Progenitor cell of endocrine pancreas (in vitro differentiated cells): ENCODE results near the gene RASSF1. TPM values are rescaled to one million over a fixed set of nuclear protein-coding genes. Genes with fewer than 3 reads are reported as not detected.
A peak's percentile ranks its signal among the peaks of the same experiment; 100 is the strongest.

Experiments
- DNase-seq: peaks from one replicate; pipeline ENCODE4 v3.0.0; 2021; ENCODE audit warnings: low spot score; ENCODE audit not compliant: unreplicated experiment
- H3K27ac Mint-ChIP-seq: 2 replicates; pipeline ENCODE4 v1.8.0; 2021; ENCODE audit warnings: mild to moderate bottlenecking, moderate library complexity, mixed read lengths
- H3K27me3 Mint-ChIP-seq: 2 replicates; pipeline ENCODE4 v1.8.0; 2021; ENCODE audit warnings: mixed read lengths
- H3K36me3 Mint-ChIP-seq: 2 replicates; pipeline ENCODE4 v1.8.0; 2022; ENCODE audit warnings: mixed read lengths; ENCODE audit not compliant: insufficient read depth
- H3K4me1 Mint-ChIP-seq: 2 replicates; pipeline ENCODE4 v1.8.0; 2021; ENCODE audit warnings: low read depth, mixed read lengths
- H3K4me3 Mint-ChIP-seq: 2 replicates; pipeline ENCODE4 v1.8.0; 2021; ENCODE audit warnings: low read depth, mild to moderate bottlenecking, moderate library complexity, mixed read lengths
- H3K9me3 Mint-ChIP-seq: 2 replicates; pipeline ENCODE4 v1.8.0; 2021; ENCODE audit warnings: low read depth, mixed read lengths
- long read RNA-seq: library from polyadenylated mRNA; unstranded; transcript quantifications from one replicate; pipeline ENCODE4 v2.0.0, GENCODE V29; 2020
- total RNA-seq: library from RNA; stranded (reverse); gene quantifications from 2 replicates; pipeline ENCODE4 v1.2.1, GENCODE V29; 2021
- TF ChIP-seq, protein P1 (sequence below): fragments of 200-600 bp; sonication (generic); IDR thresholded peaks from one replicate; pipeline ENCODE4 v1.5.0; 2021; ENCODE audit warnings: antibody characterized with exemption, mild to moderate bottlenecking; ENCODE audit not compliant: unreplicated experiment

Gene RASSF1, protein sequence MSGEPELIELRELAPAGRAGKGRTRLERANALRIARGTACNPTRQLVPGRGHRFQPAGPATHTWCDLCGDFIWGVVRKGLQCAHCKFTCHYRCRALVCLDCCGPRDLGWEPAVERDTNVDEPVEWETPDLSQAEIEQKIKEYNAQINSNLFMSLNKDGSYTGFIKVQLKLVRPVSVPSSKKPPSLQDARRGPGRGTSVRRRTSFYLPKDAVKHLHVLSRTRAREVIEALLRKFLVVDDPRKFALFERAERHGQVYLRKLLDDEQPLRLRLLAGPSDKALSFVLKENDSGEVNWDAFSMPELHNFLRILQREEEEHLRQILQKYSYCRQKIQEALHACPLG
- 11.7 and 13.9 TPM in 2 replicates for total RNA-seq
- long read RNA-seq, transcript RASSF1-201 (5 exons, 1,757 nt): major isoform, 52 of 55 reads
- long read RNA-seq, partial matches to known transcripts: 2 of 55 reads
- long read RNA-seq, other reads (novel, unspliced or antisense): 1 of 55 reads

DNA sequence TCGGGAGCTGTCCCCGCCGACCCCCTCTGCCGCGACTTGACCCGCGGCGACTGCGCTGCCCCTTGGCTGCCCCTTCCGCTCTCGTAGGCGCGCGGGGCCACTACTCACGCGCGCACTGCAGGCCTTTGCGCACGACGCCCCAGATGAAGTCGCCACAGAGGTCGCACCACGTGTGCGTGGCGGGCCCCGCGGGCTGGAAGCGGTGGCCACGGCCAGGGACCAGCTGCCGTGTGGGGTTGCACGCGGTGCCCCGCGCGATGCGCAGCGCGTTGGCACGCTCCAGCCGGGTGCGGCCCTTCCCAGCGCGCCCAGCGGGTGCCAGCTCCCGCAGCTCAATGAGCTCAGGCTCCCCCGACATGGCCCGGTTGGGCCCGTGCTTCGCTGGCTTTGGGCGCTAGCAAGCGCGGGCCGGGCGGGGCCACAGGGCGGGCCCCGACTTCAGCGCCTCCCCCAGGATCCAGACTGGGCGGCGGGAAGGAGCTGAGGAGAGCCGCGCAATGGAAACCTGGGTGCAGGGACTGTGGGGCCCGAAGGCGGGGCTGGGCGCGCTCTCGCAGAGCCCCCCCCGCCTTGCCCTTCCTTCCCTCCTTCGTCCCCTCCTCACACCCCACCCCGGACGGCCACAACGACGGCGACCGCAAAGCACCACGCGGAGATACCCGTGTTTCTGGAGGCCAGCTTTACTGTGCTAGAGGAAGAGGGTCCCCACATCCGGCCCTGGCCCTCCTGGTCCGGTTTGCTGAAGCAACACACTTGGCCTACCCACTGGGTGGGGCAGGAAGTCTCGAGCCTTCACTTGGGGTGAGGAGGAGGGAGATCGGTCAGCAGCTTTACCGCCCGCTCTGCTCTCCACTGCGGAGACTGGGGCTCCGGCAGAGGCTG, at the start of gene RASSF1:
TSS of gene RASSF1 (minus strand) at position 389 of the 882 bp plus-strand sequence. CDS start at position 358, 31 bp downstream.
- Mint-ChIP-seq H3K27me3 (peaks cover 59% of the 10 kb centered on the region), H3K36me3 (no peaks in the 10 kb centered on the region), H3K27ac (no peak within 1 kb of the TSS), H3K9me3 (no peaks in the 10 kb centered on the region), H3K4me3 (peak within 1 kb of the TSS; percentile 93), H3K4me1 (peaks cover 15% of the 10 kb centered on the region)
- no peak for DNase-seq
- TF ChIP-seq, protein P1, sequence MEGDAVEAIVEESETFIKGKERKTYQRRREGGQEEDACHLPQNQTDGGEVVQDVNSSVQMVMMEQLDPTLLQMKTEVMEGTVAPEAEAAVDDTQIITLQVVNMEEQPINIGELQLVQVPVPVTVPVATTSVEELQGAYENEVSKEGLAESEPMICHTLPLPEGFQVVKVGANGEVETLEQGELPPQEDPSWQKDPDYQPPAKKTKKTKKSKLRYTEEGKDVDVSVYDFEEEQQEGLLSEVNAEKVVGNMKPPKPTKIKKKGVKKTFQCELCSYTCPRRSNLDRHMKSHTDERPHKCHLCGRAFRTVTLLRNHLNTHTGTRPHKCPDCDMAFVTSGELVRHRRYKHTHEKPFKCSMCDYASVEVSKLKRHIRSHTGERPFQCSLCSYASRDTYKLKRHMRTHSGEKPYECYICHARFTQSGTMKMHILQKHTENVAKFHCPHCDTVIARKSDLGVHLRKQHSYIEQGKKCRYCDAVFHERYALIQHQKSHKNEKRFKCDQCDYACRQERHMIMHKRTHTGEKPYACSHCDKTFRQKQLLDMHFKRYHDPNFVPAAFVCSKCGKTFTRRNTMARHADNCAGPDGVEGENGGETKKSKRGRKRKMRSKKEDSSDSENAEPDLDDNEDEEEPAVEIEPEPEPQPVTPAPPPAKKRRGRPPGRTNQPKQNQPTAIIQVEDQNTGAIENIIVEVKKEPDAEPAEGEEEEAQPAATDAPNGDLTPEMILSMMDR: no peak

DNA sequence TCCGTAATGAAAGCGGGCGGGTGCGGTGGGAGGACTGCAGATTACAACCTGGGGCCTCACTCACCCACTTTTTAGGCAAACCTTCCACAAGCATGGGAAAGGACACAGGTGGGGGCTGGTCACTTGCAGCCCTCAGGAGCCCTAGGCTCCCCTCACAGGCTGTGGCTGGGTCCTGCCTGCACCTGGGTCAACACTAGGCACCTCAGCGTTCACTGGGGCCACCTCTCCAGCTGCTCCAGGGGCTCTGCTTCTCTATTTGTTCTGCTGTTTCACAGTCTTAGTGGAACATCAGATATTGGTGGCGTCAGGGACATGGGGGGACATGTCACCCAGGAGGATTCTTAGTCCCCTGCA, 48.8 kb upstream of the RASSF1 start:
- no peaks in the 10 kb centered on the region for H3K4me1 Mint-ChIP-seq
- H3K27ac Mint-ChIP-seq: no peak overlapping the region
- H3K4me3 Mint-ChIP-seq: no peak overlapping the region
- H3K36me3 Mint-ChIP-seq: no peaks in the 10 kb centered on the region
- no peaks in the 10 kb centered on the region for H3K9me3 Mint-ChIP-seq
- no peak for DNase-seq
- TF ChIP-seq, protein P1: no peak
- H3K27me3 Mint-ChIP-seq: no peaks in the 10 kb centered on the region

DNA sequence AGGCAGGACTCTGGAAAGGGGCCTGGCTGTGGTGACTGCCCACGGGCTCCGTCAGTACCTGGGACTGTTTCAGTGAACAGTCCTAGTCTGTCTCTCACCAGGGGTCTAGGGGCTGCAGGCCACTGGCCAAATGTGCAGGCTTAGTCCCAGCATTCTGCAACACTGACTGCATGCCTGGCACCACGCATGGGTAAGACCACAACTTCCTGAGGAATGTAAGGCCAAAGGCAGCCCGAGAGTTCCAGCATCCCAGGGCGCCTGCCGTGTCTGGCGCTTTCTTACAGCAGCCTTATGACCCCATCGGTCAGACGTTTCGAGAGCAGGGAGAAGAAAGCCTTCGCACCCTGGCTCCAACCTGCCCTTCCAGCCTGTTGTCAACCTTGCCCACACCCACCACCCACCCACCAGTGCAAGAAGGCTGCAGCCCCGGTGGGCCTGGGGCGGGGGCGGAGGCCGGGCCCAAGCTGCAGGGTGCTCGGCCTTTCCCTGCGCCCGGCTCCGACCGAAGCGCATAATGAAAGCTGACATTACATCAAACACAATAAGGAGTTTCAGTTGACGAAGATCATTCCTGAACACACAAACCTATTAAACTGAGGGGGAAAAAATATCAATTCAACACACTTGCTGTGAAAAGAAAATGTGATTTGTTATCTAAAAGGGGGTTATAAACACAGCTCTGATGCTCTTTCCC, 48.2 kb upstream of the RASSF1 start:
- DNase-seq: no peak
- H3K36me3 Mint-ChIP-seq: no peaks in the 10 kb centered on the region
- H3K9me3 Mint-ChIP-seq: no peaks in the 10 kb centered on the region
- H3K27me3 Mint-ChIP-seq: peaks cover 3% of the 10 kb centered on the region
- H3K27ac Mint-ChIP-seq: no peak overlapping the region
- no peaks in the 10 kb centered on the region for H3K4me1 Mint-ChIP-seq
- TF ChIP-seq, protein P1: no peak
- no peak overlapping the region for H3K4me3 Mint-ChIP-seq

DNA sequence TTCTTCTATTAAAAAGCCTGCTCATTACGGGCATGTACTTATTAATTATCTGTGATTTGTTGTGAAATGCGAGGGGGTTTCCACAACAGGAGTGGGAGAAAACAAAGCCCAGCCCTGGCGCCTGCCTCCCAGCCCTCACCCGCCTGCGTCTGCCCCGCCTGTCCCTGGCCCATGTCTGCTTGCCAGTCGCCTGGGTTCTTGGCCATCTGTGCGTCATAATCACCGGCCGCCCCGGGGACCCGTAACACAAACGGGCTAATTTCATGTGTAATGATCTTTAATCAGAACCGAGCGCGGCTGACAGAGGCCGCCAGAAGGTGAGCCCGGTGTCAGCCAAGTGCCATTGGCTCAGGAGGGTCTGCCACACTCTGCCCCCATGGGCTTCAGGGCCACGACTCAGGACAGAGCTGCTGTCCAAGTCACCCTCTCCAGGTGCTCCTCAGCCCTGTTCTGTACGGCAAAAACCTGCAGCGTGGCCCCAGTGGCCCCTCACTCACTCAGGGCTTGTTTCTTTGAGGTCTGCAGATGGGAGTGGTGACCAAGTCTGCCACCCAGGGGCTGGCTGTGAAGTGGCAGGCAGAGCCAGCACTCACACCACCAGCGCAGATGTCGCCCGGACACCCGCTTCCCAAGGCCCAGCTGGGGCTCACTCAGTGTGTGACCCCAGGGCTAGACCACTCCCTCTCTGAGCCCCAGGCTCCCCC, 47.5 kb upstream of the RASSF1 start:
- TF ChIP-seq, protein P1: peak; percentile 53
- no peaks in the 10 kb centered on the region for H3K4me1 Mint-ChIP-seq
- no peaks in the 10 kb centered on the region for H3K36me3 Mint-ChIP-seq
- H3K27ac Mint-ChIP-seq: no peak overlapping the region
- H3K9me3 Mint-ChIP-seq: no peaks in the 10 kb centered on the region
- no peak overlapping the region for H3K4me3 Mint-ChIP-seq
- no peak for DNase-seq
- H3K27me3 Mint-ChIP-seq: peaks cover 3% of the 10 kb centered on the region
